NCI-H510A (cell line): ENCODE results near the gene HAGH.

ENCODE experiments used
- DNase-seq: peaks from one replicate; lab custom pipeline; 2025; lab: John Stamatoyannopoulos, UW

HAGH gene

DNA sequence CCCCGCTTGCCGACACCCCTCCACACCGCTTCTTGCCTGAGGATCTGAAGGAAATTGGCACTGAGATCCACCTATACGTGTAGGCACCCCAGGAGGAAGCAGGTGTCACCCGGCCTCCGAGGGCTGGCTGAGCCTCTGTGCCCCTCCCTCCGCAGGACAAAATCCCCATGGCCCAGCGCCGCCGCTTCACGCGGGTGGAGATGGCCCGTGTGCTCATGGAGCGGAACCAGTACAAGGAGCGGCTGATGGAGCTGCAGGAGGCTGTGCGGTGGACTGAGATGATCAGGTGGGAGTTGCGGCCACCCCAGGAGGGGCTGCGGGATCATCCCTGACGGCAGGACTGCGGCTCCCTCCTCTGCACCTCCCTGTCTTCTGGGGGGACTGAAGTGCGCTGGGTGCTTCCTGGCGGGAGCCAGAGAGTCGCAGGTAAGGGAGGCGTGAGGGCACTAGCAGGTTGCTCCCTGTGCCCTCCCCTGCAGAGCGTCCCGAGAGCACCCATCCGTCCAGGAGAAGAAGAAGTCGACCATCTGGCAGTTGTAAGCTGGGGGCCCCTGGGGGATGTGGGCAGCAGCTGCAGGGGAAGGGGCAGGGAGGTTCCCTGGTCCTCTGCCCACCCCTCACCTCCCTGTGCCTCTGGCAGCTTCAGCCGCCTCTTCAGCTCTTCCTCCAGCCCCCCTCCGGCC lies 64.3 kb downstream of the HAGH start:
- no peak for DNase-seq

GRCh38 chr16:1761751-1762150 lies 64.9 kb downstream of the HAGH start:
- no peak for DNase-seq

DNA sequence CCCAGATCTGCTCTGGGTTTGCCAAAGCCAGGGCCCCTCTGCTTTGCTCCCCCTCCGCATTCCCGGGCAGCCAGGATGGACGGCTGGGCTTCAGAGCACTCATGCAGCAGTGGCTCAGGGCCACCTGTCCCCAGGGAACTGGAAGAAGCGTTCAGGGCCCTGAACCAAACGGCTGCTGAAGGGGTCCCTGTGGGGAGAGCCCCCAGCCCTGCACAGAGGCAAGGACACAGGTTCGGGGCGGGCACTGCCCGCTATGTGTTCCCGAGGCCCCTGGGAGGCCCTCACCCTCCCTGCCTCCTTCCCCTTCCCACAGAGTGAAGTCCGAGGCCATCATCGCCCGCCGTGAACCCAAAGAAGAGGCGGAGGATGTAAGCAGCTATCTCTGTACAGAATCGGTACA lies 65.7 kb downstream of the HAGH start:
- DNase-seq: no peak

DNA sequence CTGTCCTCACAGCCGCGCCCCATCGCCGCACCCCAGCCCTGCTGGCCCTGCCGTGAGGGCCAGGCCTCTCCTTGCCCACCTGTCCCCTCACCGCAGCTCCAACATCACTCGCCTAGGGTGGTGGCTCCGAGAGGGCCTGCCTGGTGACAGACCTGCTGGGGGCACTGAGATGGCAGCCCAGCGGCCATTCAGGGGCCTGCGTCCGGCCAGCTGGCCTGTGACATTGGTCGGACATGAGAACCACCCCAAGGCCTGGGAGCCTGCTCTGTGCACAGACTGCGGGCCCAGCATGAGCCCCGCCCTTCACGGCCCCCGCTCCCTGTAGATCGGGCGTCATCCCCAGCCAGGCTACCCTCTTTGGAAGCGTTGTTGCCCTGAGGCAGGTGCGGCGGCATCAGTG lies 67.1 kb downstream of the HAGH start:
- DNase-seq: no peak

DNA sequence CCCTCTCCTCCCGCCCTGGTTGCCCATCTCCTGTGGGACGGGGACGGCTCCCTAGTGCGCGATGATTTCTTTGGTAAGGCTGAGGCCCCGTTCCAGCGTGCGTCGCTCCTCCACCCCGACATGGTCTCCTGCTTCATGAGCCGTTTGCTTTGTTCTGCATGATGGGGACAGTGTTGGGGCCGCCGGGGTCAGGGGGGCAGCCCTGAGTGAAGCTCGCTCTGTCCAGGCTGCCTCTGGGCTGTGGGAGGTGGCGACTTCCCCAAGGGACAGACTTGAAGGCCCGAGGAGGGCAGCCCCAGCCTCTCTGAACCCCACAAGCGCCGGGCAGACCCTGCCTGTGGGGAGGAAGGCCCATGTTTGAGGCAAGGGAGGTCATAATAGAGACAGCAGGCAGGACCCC lies 67.7 kb downstream of the HAGH start:
- DNase-seq: no peak

GRCh38 chr16:1757714-1758461 lies 68.7 kb downstream of the HAGH start:
- DNase-seq: no peak
